KMS-11 (cell line): Measurements from ENCODE around the gene SHROOM4.

Experiments used
- H2AFZ ChIP-seq: fragments of 200-600 bp; sonication (generic); 2 replicates; pipeline ENCODE4 v1.6.1; 2016; ENCODE audit warnings: antibody characterized with exemption, mixed run types, low read depth
- H3K27ac ChIP-seq: fragments of 200-600 bp; sonication (generic); 2 replicates; pipeline ENCODE4 v1.6.1; 2016; ENCODE audit warnings: mild to moderate bottlenecking, mixed run types
- H3K27me3 ChIP-seq: fragments of 200-600 bp; sonication (generic); 2 replicates; pipeline ENCODE4 v1.6.1; 2017; ENCODE audit warnings: mild to moderate bottlenecking, low read depth, mixed run types, moderate library complexity; ENCODE audit not compliant: insufficient read depth
- H3K36me3 ChIP-seq: fragments of 200-600 bp; sonication (generic); 2 replicates; pipeline ENCODE4 v1.6.1; 2017; ENCODE audit warnings: mild to moderate bottlenecking, mixed run types; ENCODE audit not compliant: insufficient read depth
- H3K4me1 ChIP-seq: fragments of 200-600 bp; sonication (generic); 2 replicates; pipeline ENCODE4 v1.6.1; 2016; ENCODE audit warnings: mild to moderate bottlenecking, low read depth, mixed run types; ENCODE audit not compliant: poor library complexity, severe bottlenecking
- H3K4me2 ChIP-seq: fragments of 200-600 bp; sonication (generic); 2 replicates; pipeline ENCODE4 v1.7.0; 2016; ENCODE audit warnings: mild to moderate bottlenecking, mixed run types
- H3K4me3 ChIP-seq: fragments of 200-600 bp; sonication (generic); IDR thresholded peaks from 2 replicates; pipeline ENCODE4 v1.6.1; 2017; ENCODE audit warnings: low read depth, low read length, mixed read lengths; ENCODE audit not compliant: insufficient read depth
- H3K79me2 ChIP-seq: fragments of 200-600 bp; sonication (generic); 2 replicates; pipeline ENCODE4 v1.6.1; 2016; ENCODE audit warnings: low read depth, mixed run types; ENCODE audit not compliant: insufficient read depth
- H3K9ac ChIP-seq: fragments of 200-600 bp; sonication (generic); 2 replicates; pipeline ENCODE4 v1.6.1; 2016; ENCODE audit warnings: mild to moderate bottlenecking, mixed run types
- H4K20me1 ChIP-seq: fragments of 200-600 bp; sonication (generic); 2 replicates; pipeline ENCODE4 v1.6.1; 2016; ENCODE audit warnings: mild to moderate bottlenecking, mixed run types; ENCODE audit not compliant: insufficient read depth
- TF ChIP-seq, protein P1 (sequence below): fragments of 200-600 bp; sonication (generic); conservative IDR thresholded peaks from 2 replicates; pipeline ENCODE4 v1.6.1; 2017; ENCODE audit warnings: low read depth, mild to moderate bottlenecking, antibody characterized with exemption, low read length, moderate library complexity, mixed read lengths

SHROOM4 gene

DNA sequence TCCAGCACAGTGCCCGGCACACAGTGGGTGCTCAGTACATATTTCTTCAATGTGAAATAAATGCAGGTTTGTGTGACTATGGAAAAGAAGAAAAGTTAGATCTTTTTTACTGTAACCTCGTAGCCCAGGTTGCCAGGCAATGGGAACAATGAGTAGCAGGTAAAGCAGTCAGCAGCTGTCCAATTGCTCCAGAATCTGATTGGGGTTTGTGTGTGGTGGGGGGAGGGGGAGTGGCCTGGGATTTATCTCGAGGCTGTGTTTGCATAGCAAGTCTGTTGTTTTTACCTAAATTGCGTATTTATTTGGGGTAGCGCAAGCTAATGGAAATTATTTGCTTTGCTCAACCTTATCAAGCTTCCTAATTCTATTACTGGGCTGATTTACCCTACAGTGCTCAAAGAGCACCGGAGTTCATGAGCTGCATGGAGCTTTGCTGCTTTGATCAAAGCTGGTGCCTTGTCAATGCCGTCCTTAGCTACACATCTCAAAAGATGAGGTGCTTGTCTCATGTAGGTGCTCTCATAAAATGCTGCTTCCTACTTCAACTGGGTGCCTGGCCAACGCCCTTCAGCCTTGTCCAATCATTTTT, 198.3 kb downstream of the SHROOM4 start:
- no peak overlapping the region for H3K27ac ChIP-seq

DNA sequence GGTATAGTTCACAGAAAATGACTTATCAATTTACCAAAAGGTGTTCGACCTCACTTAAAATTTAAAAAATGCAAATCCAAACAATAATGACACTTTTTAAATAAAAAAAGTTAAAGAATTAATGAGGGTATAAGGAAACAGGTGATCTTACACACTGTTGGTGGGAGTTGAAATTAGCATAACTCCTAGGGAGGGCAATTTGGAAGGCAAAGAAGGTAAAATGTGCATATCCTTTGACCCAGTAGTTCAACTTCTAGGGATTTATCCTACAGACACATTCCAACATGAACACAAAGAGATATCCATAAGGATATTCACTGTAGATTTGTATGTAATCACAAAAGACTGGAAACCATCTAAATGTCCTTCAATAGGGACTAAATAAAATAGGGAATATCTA, 199.5 kb downstream of the SHROOM4 start:
- Histone ChIP-seq H3K9ac (no peak overlapping the region), H3K27me3 (no peaks in the 10 kb centered on the region), H3K4me3 (no peak overlapping the region), H3K79me2 (no peaks in the 10 kb centered on the region), H4K20me1 (no peaks in the 10 kb centered on the region), H2AFZ (no peak overlapping the region), H3K4me1 (no peaks in the 10 kb centered on the region), H3K27ac (no peak overlapping the region), H3K4me2 (no peak overlapping the region), H3K36me3 (no peaks in the 10 kb centered on the region)
- TF ChIP-seq, protein P1, sequence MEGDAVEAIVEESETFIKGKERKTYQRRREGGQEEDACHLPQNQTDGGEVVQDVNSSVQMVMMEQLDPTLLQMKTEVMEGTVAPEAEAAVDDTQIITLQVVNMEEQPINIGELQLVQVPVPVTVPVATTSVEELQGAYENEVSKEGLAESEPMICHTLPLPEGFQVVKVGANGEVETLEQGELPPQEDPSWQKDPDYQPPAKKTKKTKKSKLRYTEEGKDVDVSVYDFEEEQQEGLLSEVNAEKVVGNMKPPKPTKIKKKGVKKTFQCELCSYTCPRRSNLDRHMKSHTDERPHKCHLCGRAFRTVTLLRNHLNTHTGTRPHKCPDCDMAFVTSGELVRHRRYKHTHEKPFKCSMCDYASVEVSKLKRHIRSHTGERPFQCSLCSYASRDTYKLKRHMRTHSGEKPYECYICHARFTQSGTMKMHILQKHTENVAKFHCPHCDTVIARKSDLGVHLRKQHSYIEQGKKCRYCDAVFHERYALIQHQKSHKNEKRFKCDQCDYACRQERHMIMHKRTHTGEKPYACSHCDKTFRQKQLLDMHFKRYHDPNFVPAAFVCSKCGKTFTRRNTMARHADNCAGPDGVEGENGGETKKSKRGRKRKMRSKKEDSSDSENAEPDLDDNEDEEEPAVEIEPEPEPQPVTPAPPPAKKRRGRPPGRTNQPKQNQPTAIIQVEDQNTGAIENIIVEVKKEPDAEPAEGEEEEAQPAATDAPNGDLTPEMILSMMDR = no peak

More for the DNA sequence above, 198.3 kb downstream of the SHROOM4 start:
- no peaks in the 10 kb centered on the region for H3K79me2 ChIP-seq
- TF ChIP-seq, protein P1 = no peak
- H3K36me3 ChIP-seq = no peaks in the 10 kb centered on the region
- H3K4me1 ChIP-seq = no peaks in the 10 kb centered on the region
- H2AFZ ChIP-seq = no peak overlapping the region
- H3K4me2 ChIP-seq = no peak overlapping the region
- H3K27me3 ChIP-seq = no peaks in the 10 kb centered on the region
- H4K20me1 ChIP-seq = no peaks in the 10 kb centered on the region
- H3K4me3 ChIP-seq = no peak overlapping the region
- H3K9ac ChIP-seq = no peak overlapping the region

DNA sequence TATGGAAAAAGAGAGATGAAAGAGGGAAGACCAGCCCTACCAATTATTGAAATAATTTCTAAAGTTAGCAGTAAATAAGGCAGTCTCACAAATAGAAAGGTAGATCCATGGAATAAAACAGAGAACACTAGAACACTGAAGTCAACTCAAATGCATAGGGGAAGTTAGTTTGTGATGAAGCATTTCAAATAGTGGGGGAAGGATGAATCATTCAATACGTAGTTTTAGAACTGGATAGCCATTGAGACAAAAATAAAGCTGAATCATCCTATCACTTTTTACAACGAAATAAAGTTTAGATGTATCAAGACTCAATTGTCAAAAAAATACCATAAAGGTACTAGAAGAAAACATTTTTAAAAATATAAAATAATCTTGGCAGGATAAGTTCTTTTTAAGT, 200.1 kb downstream of the SHROOM4 start:
- Histone ChIP-seq H3K27me3 (no peaks in the 10 kb centered on the region), H3K79me2 (no peaks in the 10 kb centered on the region), H2AFZ (no peak overlapping the region), H3K4me1 (no peaks in the 10 kb centered on the region), H3K9ac (no peak overlapping the region), H3K27ac (no peak overlapping the region), H3K36me3 (no peaks in the 10 kb centered on the region), H3K4me2 (no peak overlapping the region), H3K4me3 (no peak overlapping the region), H4K20me1 (no peaks in the 10 kb centered on the region)
- TF ChIP-seq, protein P1 = no peak

DNA sequence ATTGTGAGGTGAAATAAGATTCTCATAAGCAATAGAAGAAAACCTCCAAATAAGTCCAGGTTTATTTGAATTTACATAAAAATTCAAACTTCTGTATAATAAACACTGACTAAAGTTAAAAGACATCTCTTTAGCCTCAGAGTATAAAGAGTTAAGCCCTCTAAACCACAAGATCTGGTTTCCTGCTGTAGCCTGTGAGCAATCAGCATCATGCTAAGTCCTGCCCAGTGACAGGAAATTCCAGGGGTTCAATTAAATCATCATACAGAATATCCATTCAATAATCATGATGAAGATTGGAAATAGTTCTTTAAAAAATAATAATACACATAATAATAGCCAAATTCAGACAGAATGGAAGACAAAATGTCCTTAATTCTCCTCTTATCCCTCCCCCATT, 204.2 kb downstream of the SHROOM4 start:
- TF ChIP-seq, protein P1 = no peak
- no peak overlapping the region for H3K4me3 ChIP-seq
- no peak overlapping the region for H3K4me2 ChIP-seq
- no peak overlapping the region for H2AFZ ChIP-seq
- H4K20me1 ChIP-seq = no peaks in the 10 kb centered on the region
- H3K9ac ChIP-seq = no peak overlapping the region
- no peaks in the 10 kb centered on the region for H3K4me1 ChIP-seq
- no peaks in the 10 kb centered on the region for H3K79me2 ChIP-seq
- no peaks in the 10 kb centered on the region for H3K27me3 ChIP-seq
- H3K36me3 ChIP-seq = no peaks in the 10 kb centered on the region
- H3K27ac ChIP-seq = no peak overlapping the region
